GM12878 (cell line): ENCODE measurements around the gene WWP2. TPM values are rescaled to one million over a fixed set of nuclear protein-coding genes. Genes with fewer than 3 reads are reported as not detected.
A peak's percentile ranks its signal among the peaks of the same experiment; 100 is the strongest.

Source experiments
- CBFB ChIP-seq: IDR thresholded peaks from 2 replicates; pipeline ENCODE4 v1.6.1; 2016; ENCODE audit warnings: antibody characterized with exemption, low read depth
- CBX3 ChIP-seq: fragments of 200-600 bp; sonication (generic); IDR thresholded peaks from 2 replicates; pipeline ENCODE4 v1.6.1; 2016; ENCODE audit warnings: low read depth, borderline replicate concordance
- CEBPZ ChIP-seq: fragments of 150-350 bp; IDR thresholded peaks from 2 replicates; pipeline ENCODE4 v1.6.1; 2016; ENCODE audit warnings: low read depth, low read length
- DPF2 ChIP-seq: fragments of 450-650 bp; IDR thresholded peaks from 2 replicates; pipeline ENCODE4 v1.6.1; 2017; ENCODE audit warnings: mild to moderate bottlenecking
- EED ChIP-seq: sonication (generic); IDR thresholded peaks from 2 replicates; pipeline ENCODE4 v1.6.1; 2016; ENCODE audit warnings: antibody characterized with exemption, low read depth
- ETV6 ChIP-seq, 2 experiments: fragments of 450-650 bp in 1 of 2; IDR thresholded peaks in 1 of 2; conservative IDR thresholded peaks in 1 of 2; 2 replicates each; pipeline ENCODE4 v1.6.1; 2014; ENCODE audit warnings: antibody characterized with exemption in 1 of 2, borderline replicate concordance in 1 of 2, low read depth in 1 of 2, mild to moderate bottlenecking in 1 of 2, moderate library complexity in 1 of 2
- HDGF ChIP-seq: fragments of 450-650 bp; IDR thresholded peaks from 2 replicates; pipeline ENCODE4 v1.6.1; 2016; ENCODE audit warnings: antibody characterized with exemption
- KLF5 ChIP-seq: fragments of 450-650 bp; IDR thresholded peaks from 2 replicates; pipeline ENCODE4 v1.6.1; 2014; ENCODE audit warnings: mild to moderate bottlenecking; ENCODE audit not compliant: partially characterized antibody
- MEF2A ChIP-seq: IDR thresholded peaks from 2 replicates; pipeline ENCODE4 v1.6.1; 2011; ENCODE audit warnings: low read depth, mild to moderate bottlenecking, low read length, moderate library complexity; ENCODE audit not compliant: insufficient read depth
- MEF2B ChIP-seq: fragments of 450-650 bp; IDR thresholded peaks from 2 replicates; pipeline ENCODE4 v1.6.1; 2018; ENCODE audit warnings: mild to moderate bottlenecking, moderate library complexity; ENCODE audit not compliant: partially characterized antibody, poor library complexity, severe bottlenecking
- MTA2 ChIP-seq: fragments of 450-650 bp; IDR thresholded peaks from 2 replicates; pipeline ENCODE4 v1.6.1; 2016; ENCODE audit warnings: low read depth, mild to moderate bottlenecking, moderate library complexity
- MXI1 ChIP-seq: fragments of 150-350 bp; IDR thresholded peaks from 2 replicates; pipeline ENCODE4 v1.6.1; 2011; ENCODE audit warnings: low read depth, mild to moderate bottlenecking, inconsistent platforms, low read length, improper control_type of control experiment
- NFYB ChIP-seq: IDR thresholded peaks from 2 replicates; pipeline ENCODE4 v1.6.1; 2011; ENCODE audit warnings: low read depth, mild to moderate bottlenecking, low read length, improper control_type of control experiment, moderate library complexity; ENCODE audit not compliant: insufficient read depth
- PAX8 ChIP-seq: fragments of 450-650 bp; IDR thresholded peaks from 2 replicates; pipeline ENCODE4 v1.6.1; 2017; ENCODE audit warnings: mild to moderate bottlenecking, moderate library complexity
- RCOR1 ChIP-seq: conservative IDR thresholded peaks from 2 replicates; pipeline ENCODE4 v1.6.1; 2012; ENCODE audit warnings: low read depth, low read length, improper control_type of control experiment
- SIX5 ChIP-seq: IDR thresholded peaks from 2 replicates; pipeline ENCODE4 v1.6.1; 2011; ENCODE audit warnings: mild to moderate bottlenecking, low read depth, low read length, moderate library complexity; ENCODE audit not compliant: severe bottlenecking
- SMC3 ChIP-seq: IDR thresholded peaks from 2 replicates; pipeline ENCODE4 v1.6.1; 2011; ENCODE audit warnings: low read length, improper control_type of control experiment, borderline replicate concordance
- STAT3 ChIP-seq: IDR thresholded peaks from 2 replicates; pipeline ENCODE4 v1.6.1; 2011; ENCODE audit warnings: low read depth, low read length, improper control_type of control experiment
- TAF1 ChIP-seq: IDR thresholded peaks from 2 replicates; pipeline ENCODE4 v1.6.1; 2011; ENCODE audit warnings: mild to moderate bottlenecking, low read depth, low read length, borderline replicate concordance
- TCF7 ChIP-seq: IDR thresholded peaks from 2 replicates; pipeline ENCODE4 v1.6.1; 2014; ENCODE audit warnings: antibody characterized with exemption, borderline replicate concordance
- ZNF274 ChIP-seq: IDR thresholded peaks from one replicate; pipeline ENCODE4 v1.8.0; 2011; ENCODE audit not compliant: insufficient read length, insufficient read depth
- ZNF687 ChIP-seq: fragments of 450-650 bp; IDR thresholded peaks from 2 replicates; pipeline ENCODE4 v1.6.1; 2017; ENCODE audit warnings: mild to moderate bottlenecking, moderate library complexity
- polyA plus RNA-seq, 11 experiments: library from polyadenylated mRNA; depleted of rRNA in 4 of 11; unstranded in 6 of 11; stranded (reverse) in 5 of 11; fragments of >200 nt; fragmentation: Nextera tagmentation in 4 of 11; fragmentation: Illumina TruSeq in 1 of 11; extraction: Ambion mirVana in 4 of 11; extraction: Trizol in 1 of 11; gene quantifications; 1 replicate in 1 of 11; 2 replicates in 10 of 11; pipeline versions ENCODE4 v1.2.1 to v1.2.3, GENCODE V29; 2011 to 2016; ENCODE audit warnings: inconsistent platforms in 2 of 11, missing spikeins in 2 of 11, low read depth in 1 of 11
- total RNA-seq, 4 experiments: library from RNA; depleted of rRNA in 3 of 4; stranded (reverse); fragments of >200 nt in 3 of 4; fragmentation: Illumina TruSeq in 1 of 4; extraction: Trizol in 1 of 4; gene quantifications; 2 replicates each; pipeline versions ENCODE4 v1.2.1 to v1.2.3, GENCODE V29; 2013 to 2021

Gene WWP2
- total and polyA plus RNA-seq, 10 of the 15 experiments (the other 5 are each of a cell fraction or from before 2014, with no cell fraction given), result 2.8 to 47.0 (median 23.8) TPM

GRCh38 chr16:69754469-69755310, 7.4 kb upstream of the WWP2 start, which contains the start of gene NOB1 (continued):
- TF ChIP-seq CEBPZ (0 out of 2 replicates have a peak, but pooled peaks have one; percentile 13), HDGF (peak; percentile 80), NFYB (no peak), RCOR1 (no peak), EED (peak; percentile 76), TAF1 (peak; percentile 91), SIX5 (no peak), ZNF687 (peak; percentile 83), KLF5 (peak; percentile 68), MTA2 (no peak), DPF2 (peak; percentile 78), MEF2B (peak; percentile 47), STAT3 (no peak), PAX8 (no peak), MEF2A (0 out of 2 replicates have a peak, but pooled peaks have one; percentile 40), CBFB (peak; percentile 90), CBX3 (no peak), ETV6 (conservative IDR thresholded peaks at IDR 0.05 in 1 of 2, IDR thresholded peaks at IDR 0.05 in 1 of 2; ENCODE audit: borderline replicate concordance in 1 of 2, low read depth in 1 of 2) (no peak), MXI1 (peak; percentile 98), ZNF274 (no peak), SMC3 (peak; percentile 99), TCF7 (no peak)
